IMR-90 (cell line): ENCODE data around the gene OSM.

Experiments
- BHLHE40 ChIP-seq: fragments of 150-350 bp; IDR thresholded peaks from 2 replicates; pipeline ENCODE4 v1.6.1; 2016; ENCODE audit warnings: mild to moderate bottlenecking, low read depth, low read length
- CTCF ChIP-seq: conservative IDR thresholded peaks from 2 replicates; pipeline ENCODE4 v1.5.1; 2012; ENCODE audit warnings: mild to moderate bottlenecking, low read depth, low read length, improper control_type of control experiment
- POLR2A ChIP-seq: IDR thresholded peaks from 2 replicates; pipeline ENCODE4 v1.6.1; 2012; ENCODE audit warnings: mild to moderate bottlenecking, low read depth, low read length
- RCOR1 ChIP-seq: IDR thresholded peaks from 2 replicates; pipeline ENCODE4 v1.6.1; 2012; ENCODE audit warnings: mild to moderate bottlenecking, low read length, improper control_type of control experiment; ENCODE audit not compliant: insufficient replicate concordance

- TF ChIP-seq POLR2A (no peak), BHLHE40 (no peak), CTCF (no peak), RCOR1 (no peak)
Measured at GRCh38 chr22:30272781-30273601, 6.3 kb upstream of the OSM start.
